Activated CD4-positive, CD25-positive, alpha-beta regulatory T cell treated with anti-CD3 and anti-CD28 coated beads, Interleukin-2, amount 50 U/mL, for 16 hours (primary cell): ENCODE measurements around the gene UCN.
"Not testable (repeated sequence)": the region's sequence is repeated elsewhere in the genome, so short reads cannot be mapped to it uniquely, and the experiment has no call there.

Source experiments
- DNase-seq: peaks from one replicate; pipeline ENCODE4 v3.0.0-alpha.2; 2020; ENCODE audit warnings: low read depth, low spot score

UCN gene

GRCh38 chr2:27285481-27285880 is 22.8 kb downstream of the UCN start:
- DNase-seq, result no peak

- DNase-seq, result no peak
Measured at GRCh38 chr2:27284996-27285395, 23.2 kb downstream of the UCN start.

GRCh38 chr2:27282892-27283291 is 25.4 kb downstream of the UCN start:
- no peak for DNase-seq

GRCh38 chr2:27281855-27282559 is 26.2 kb downstream of the UCN start, which contains the start of gene TRIM54:
Gene TRIM54 (plus strand): TSS chr2:27282429. CDS start chr2:27282732, 303 bp downstream.
- no peak for DNase-seq

GRCh38 chr2:27281442-27281841 is 26.8 kb downstream of the UCN start:
- no peak for DNase-seq

GRCh38 chr2:27280826-27281225 is 27.4 kb downstream of the UCN start:
- DNase-seq, result no peak

- no peak for DNase-seq
Measured at GRCh38 chr2:27278010-27278409, 30.2 kb downstream of the UCN start.

- no peak for DNase-seq
Measured at GRCh38 chr2:27275211-27276150, 32.8 kb downstream of the UCN start, which contains the start of gene DNAJC5G. Gene DNAJC5G (plus strand): TSS chr2:27275433. CDS start chr2:27276729, 1,296 bp downstream.

- not testable (repeated sequence) for DNase-seq
Measured at GRCh38 chr2:27272537-27273522, 35.4 kb downstream of the UCN start.

GRCh38 chr2:27271631-27272340 is 36.5 kb downstream of the UCN start:
- DNase-seq, result no peak

GRCh38 chr2:27270670-27271069 is 37.6 kb downstream of the UCN start:
- DNase-seq, result no peak

- DNase-seq, result no peak
Measured at GRCh38 chr2:27270131-27270530, 38.1 kb downstream of the UCN start.

GRCh38 chr2:27268296-27268695 is 39.9 kb downstream of the UCN start:
- not testable (repeated sequence) for DNase-seq

GRCh38 chr2:27265536-27265870 is 42.7 kb downstream of the UCN start:
- no peak for DNase-seq

- no peak for DNase-seq
Measured at GRCh38 chr2:27264753-27265535, 43.3 kb downstream of the UCN start.

- DNase-seq, result no peak
Measured at GRCh38 chr2:27264253-27264752, 43.9 kb downstream of the UCN start.

GRCh38 chr2:27263287-27264252 is 44.7 kb downstream of the UCN start:
- DNase-seq, result no peak
